Activated CD8-positive, alpha-beta memory T cell treated with anti-CD3 and anti-CD28 coated beads, Interleukin-2, amount 50 U/mL, for 4 hours (primary cell): ENCODE results near the gene CHRDL1.
"Not testable (repeated sequence)": the region's sequence is repeated elsewhere in the genome, so short reads cannot be mapped to it uniquely, and the experiment has no call there.

ENCODE experiments used
- DNase-seq: peaks from one replicate; pipeline ENCODE4 v3.0.0-alpha.2; 2020

CHRDL1 gene

GRCh38 chrX:110795645-110796406 lies at the start of gene CHRDL1:
Gene CHRDL1 (minus strand): TSS chrX:110795817. CDS start chrX:110792181, 3,636 bp downstream.
- DNase-seq = no peak

GRCh38 chrX:110836982-110837381 lies 41.4 kb upstream of the CHRDL1 start:
- no peak for DNase-seq

- no peak for DNase-seq
Measured at GRCh38 chrX:110836451-110836850, 40.8 kb upstream of the CHRDL1 start.

GRCh38 chrX:110836001-110836400 lies 40.4 kb upstream of the CHRDL1 start:
- DNase-seq = no peak

GRCh38 chrX:110825972-110826371 lies 30.4 kb upstream of the CHRDL1 start:
- no peak for DNase-seq

- DNase-seq = not testable (repeated sequence)
Measured at GRCh38 chrX:110816543-110816942, 20.9 kb upstream of the CHRDL1 start.

GRCh38 chrX:110806145-110806544 lies 10.5 kb upstream of the CHRDL1 start:
- DNase-seq = no peak

GRCh38 chrX:110805303-110805702 lies 9.7 kb upstream of the CHRDL1 start:
- DNase-seq = no peak

- no peak for DNase-seq
Measured at GRCh38 chrX:110804446-110804845, 8.8 kb upstream of the CHRDL1 start.

- DNase-seq = no peak
Measured at GRCh38 chrX:110803506-110803905, 7.9 kb upstream of the CHRDL1 start.

- no peak for DNase-seq
Measured at GRCh38 chrX:110796407-110796697, 735 bp upstream of the CHRDL1 start.

- DNase-seq = no peak
Measured at GRCh38 chrX:110794601-110795000, 1.0 kb downstream of the CHRDL1 start.

- DNase-seq = no peak
Measured at GRCh38 chrX:110791071-110791470, 4.5 kb downstream of the CHRDL1 start.

GRCh38 chrX:110786486-110786885 lies 9.1 kb downstream of the CHRDL1 start:
- no peak for DNase-seq

- DNase-seq = no peak
Measured at GRCh38 chrX:110759785-110760184, 35.8 kb downstream of the CHRDL1 start.

GRCh38 chrX:110758781-110759422 lies 36.7 kb downstream of the CHRDL1 start:
- no peak for DNase-seq

- DNase-seq = no peak
Measured at GRCh38 chrX:110755611-110756010, 40.0 kb downstream of the CHRDL1 start.

GRCh38 chrX:110755061-110755460 lies 40.6 kb downstream of the CHRDL1 start:
- DNase-seq = no peak

- no peak for DNase-seq
Measured at GRCh38 chrX:110750526-110751189, 45.0 kb downstream of the CHRDL1 start.

- DNase-seq = no peak
Measured at GRCh38 chrX:110748256-110748806, 47.3 kb downstream of the CHRDL1 start.

GRCh38 chrX:110746014-110746413 lies 49.6 kb downstream of the CHRDL1 start:
- no peak for DNase-seq

- DNase-seq = no peak
Measured at GRCh38 chrX:110745288-110745687, 50.3 kb downstream of the CHRDL1 start.

- DNase-seq = no peak
Measured at GRCh38 chrX:110743679-110744340, 51.8 kb downstream of the CHRDL1 start.
